ENCODE results near the gene RYK. TPM values are rescaled to one million over a fixed set of nuclear protein-coding genes. Genes with fewer than 3 reads are reported as not detected.

The RYK gene
- total RNA-seq, 1 donor from 2014 or later: 56.6 TPM

- intact Hi-C loops (cut with DNase I): no loop called here
- no peak for ATAC-seq
- DNase-seq: no peak
- TF ChIP-seq, protein P1, sequence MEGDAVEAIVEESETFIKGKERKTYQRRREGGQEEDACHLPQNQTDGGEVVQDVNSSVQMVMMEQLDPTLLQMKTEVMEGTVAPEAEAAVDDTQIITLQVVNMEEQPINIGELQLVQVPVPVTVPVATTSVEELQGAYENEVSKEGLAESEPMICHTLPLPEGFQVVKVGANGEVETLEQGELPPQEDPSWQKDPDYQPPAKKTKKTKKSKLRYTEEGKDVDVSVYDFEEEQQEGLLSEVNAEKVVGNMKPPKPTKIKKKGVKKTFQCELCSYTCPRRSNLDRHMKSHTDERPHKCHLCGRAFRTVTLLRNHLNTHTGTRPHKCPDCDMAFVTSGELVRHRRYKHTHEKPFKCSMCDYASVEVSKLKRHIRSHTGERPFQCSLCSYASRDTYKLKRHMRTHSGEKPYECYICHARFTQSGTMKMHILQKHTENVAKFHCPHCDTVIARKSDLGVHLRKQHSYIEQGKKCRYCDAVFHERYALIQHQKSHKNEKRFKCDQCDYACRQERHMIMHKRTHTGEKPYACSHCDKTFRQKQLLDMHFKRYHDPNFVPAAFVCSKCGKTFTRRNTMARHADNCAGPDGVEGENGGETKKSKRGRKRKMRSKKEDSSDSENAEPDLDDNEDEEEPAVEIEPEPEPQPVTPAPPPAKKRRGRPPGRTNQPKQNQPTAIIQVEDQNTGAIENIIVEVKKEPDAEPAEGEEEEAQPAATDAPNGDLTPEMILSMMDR (IDR thresholded peaks at IDR 0.05): no peak
- H3K27me3 ChIP-seq: no peaks in the 10 kb centered on the region
- H3K27ac ChIP-seq: no peak overlapping the region
- no peak overlapping the region for H3K4me3 ChIP-seq
- H3K9me3 ChIP-seq: no peaks in the 10 kb centered on the region
- H3K36me3 ChIP-seq: no peaks in the 10 kb centered on the region
- H3K4me1 ChIP-seq: peaks cover 4% of the 10 kb centered on the region
These were observed 23.9 kb upstream of the RYK start for GRCh38 chr3:134274571-134274970.

- DNase-seq (no peak), ATAC-seq (no peak)
- Histone ChIP-seq H3K4me1 (no peaks in the 10 kb centered on the region), H3K27me3 (no peaks in the 10 kb centered on the region), H3K36me3 (no peaks in the 10 kb centered on the region), H3K9me3 (no peaks in the 10 kb centered on the region), H3K4me3 (no peak overlapping the region), H3K27ac (no peak overlapping the region)
- intact Hi-C loops (cut with DNase I): no loop called here
- TF ChIP-seq, protein P1 (IDR thresholded peaks at IDR 0.05): no peak
These were observed 17.3 kb upstream of the RYK start for GRCh38 chr3:134267996-134268395.

DNA sequence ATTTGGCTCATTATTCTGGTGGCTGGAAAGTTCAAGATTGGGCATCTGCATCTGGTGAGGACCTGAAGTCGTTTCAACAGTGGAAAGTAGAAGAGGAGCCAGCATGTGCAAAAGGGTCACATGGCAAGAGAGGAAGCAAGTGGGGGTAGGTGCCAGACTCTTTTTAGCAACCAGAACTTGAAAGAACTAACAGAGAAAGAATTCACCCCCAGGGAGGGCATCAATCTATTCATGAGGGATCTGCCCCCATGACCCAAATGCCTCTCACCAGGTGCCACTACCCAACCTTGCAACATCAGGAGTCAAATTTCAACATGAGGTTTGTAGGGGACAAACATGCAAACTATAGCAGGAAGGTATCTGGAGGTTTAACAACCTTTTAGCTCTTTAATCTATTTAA is 10.3 kb upstream of the RYK start:
- TF ChIP-seq, protein P1 (IDR thresholded peaks at IDR 0.05): no peak
- DNase-seq (no peak), ATAC-seq (no peak)
- H3K4me1 ChIP-seq: no peaks in the 10 kb centered on the region
- H3K9me3 ChIP-seq: no peaks in the 10 kb centered on the region
- no peaks in the 10 kb centered on the region for H3K36me3 ChIP-seq
- H3K27me3 ChIP-seq: no peaks in the 10 kb centered on the region
- H3K27ac ChIP-seq: no peak overlapping the region
- intact Hi-C loops (cut with DNase I): no loop called here
- no peak overlapping the region for H3K4me3 ChIP-seq

- no peak for ATAC-seq
- intact Hi-C loops (cut with DNase I): no loop called here
- Histone ChIP-seq H3K4me3 (no peak overlapping the region), H3K27me3 (no peaks in the 10 kb centered on the region), H3K4me1 (no peaks in the 10 kb centered on the region), H3K36me3 (no peaks in the 10 kb centered on the region), H3K27ac (no peak overlapping the region), H3K9me3 (no peaks in the 10 kb centered on the region)
- no peak for DNase-seq
- TF ChIP-seq, protein P1 (IDR thresholded peaks at IDR 0.05): no peak
These were observed 8.2 kb upstream of the RYK start for GRCh38 chr3:134258761-134259347.

- intact Hi-C loops (cut with DNase I): no loop called here
- H3K27ac ChIP-seq: no peak overlapping the region
- H3K27me3 ChIP-seq: no peaks in the 10 kb centered on the region
- no peak overlapping the region for H3K4me3 ChIP-seq
- no peak for DNase-seq
- TF ChIP-seq, protein P1 (IDR thresholded peaks at IDR 0.05): no peak
- H3K36me3 ChIP-seq: no peaks in the 10 kb centered on the region
- no peaks in the 10 kb centered on the region for H3K4me1 ChIP-seq
- H3K9me3 ChIP-seq: no peaks in the 10 kb centered on the region
- no peak for ATAC-seq
These were observed 4.7 kb upstream of the RYK start for GRCh38 chr3:134255404-134255803.

Measured in upper lobe of right lung (tissue), 1 donor.